ENCODE data around the gene CEP192.
"Not testable (repeated sequence)": the region's sequence is repeated elsewhere in the genome, so short reads cannot be mapped to it uniquely, and the experiment has no call there.

Gene CEP192

GRCh38 chr18:12990641-12990966 is 558 bp upstream of the CEP192 start:
- DNase-seq, result no peak

- no peak for DNase-seq
These were observed 638 bp downstream of the CEP192 start for GRCh38 chr18:12991821-12992179.

GRCh38 chr18:12993439-12993838 is 2.3 kb downstream of the CEP192 start:
- no peak for DNase-seq

- no peak for DNase-seq
These were observed 4.3 kb downstream of the CEP192 start for GRCh38 chr18:12995424-12995823.

GRCh38 chr18:12995952-12996477 is 4.9 kb downstream of the CEP192 start:
- no peak for DNase-seq

- no peak for DNase-seq
These were observed 5.6 kb downstream of the CEP192 start for GRCh38 chr18:12996661-12997292.

GRCh38 chr18:12997330-12997729 is 6.2 kb downstream of the CEP192 start:
- not testable (repeated sequence) for DNase-seq

GRCh38 chr18:12998332-12999060 is 7.3 kb downstream of the CEP192 start:
- no peak for DNase-seq

GRCh38 chr18:13003466-13003896 is 12.3 kb downstream of the CEP192 start:
- no peak for DNase-seq

- DNase-seq, result no peak
These were observed 13.2 kb downstream of the CEP192 start for GRCh38 chr18:13004396-13004795.

- no peak for DNase-seq
These were observed 14.1 kb downstream of the CEP192 start for GRCh38 chr18:13005289-13005688.

- no peak for DNase-seq
These were observed 15.5 kb downstream of the CEP192 start for GRCh38 chr18:13006531-13007247.

- no peak for DNase-seq
These were observed 16.0 kb downstream of the CEP192 start for GRCh38 chr18:13007248-13007560.

GRCh38 chr18:13011719-13012118 is 20.6 kb downstream of the CEP192 start:
- no peak for DNase-seq

- no peak for DNase-seq
These were observed 23.1 kb downstream of the CEP192 start for GRCh38 chr18:13014232-13014631.

GRCh38 chr18:13014818-13015217 is 23.7 kb downstream of the CEP192 start:
- no peak for DNase-seq

- no peak for DNase-seq
These were observed 26.2 kb downstream of the CEP192 start for GRCh38 chr18:13017247-13017875.

GRCh38 chr18:13018374-13018773 is 27.2 kb downstream of the CEP192 start:
- no peak for DNase-seq

- no peak for DNase-seq
These were observed 28.1 kb downstream of the CEP192 start for GRCh38 chr18:13019301-13019700.

GRCh38 chr18:13022644-13023043 is 31.5 kb downstream of the CEP192 start:
- DNase-seq, result no peak

- no peak for DNase-seq
These were observed 34.1 kb downstream of the CEP192 start for GRCh38 chr18:13025233-13025632.

GRCh38 chr18:13026583-13027270 is 35.6 kb downstream of the CEP192 start:
- no peak for DNase-seq

GRCh38 chr18:13028869-13029268 is 37.7 kb downstream of the CEP192 start:
- DNase-seq, result no peak
